HG02678 (cell line): ENCODE results near the gene ATP6V0B.

Experiments used
- ATAC-seq: cut with Tn5 transposase; IDR thresholded peaks from one replicate; pipeline ENCODE4 v1.9.1; 2021; ENCODE audit warnings: mild to moderate bottlenecking, moderate library complexity; ENCODE audit not compliant: unreplicated experiment

ATP6V0B gene

DNA sequence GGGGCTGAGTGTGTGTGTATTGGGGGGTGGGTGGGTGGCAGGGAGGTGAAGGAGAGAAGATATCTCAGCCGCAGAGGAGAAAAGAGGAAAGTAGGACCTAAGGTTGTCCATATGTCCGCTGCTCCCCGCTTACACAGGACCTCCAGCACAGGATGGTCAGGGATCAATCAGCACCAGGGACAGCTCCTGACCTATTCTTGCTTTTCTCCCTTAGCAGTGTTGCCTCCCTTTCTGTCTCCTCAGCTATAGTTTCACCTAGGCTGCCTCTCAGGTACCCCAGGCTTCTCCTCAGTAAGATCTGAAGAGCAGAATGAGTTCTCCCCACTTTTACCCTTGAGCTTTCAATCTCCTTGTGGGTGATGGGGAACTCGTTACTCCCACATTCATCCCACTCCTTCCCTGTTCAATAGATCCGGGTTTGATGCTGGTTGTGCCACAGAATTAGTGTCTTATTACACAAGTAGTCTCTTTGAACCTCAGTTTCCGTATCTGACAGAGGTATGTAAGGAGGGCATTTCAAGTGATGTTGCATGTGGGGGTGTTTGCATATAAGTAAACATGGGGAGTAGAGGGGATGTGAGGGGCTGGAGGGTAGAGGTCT lies 6.3 kb upstream of the ATP6V0B start:
- ATAC-seq, result no peak

DNA sequence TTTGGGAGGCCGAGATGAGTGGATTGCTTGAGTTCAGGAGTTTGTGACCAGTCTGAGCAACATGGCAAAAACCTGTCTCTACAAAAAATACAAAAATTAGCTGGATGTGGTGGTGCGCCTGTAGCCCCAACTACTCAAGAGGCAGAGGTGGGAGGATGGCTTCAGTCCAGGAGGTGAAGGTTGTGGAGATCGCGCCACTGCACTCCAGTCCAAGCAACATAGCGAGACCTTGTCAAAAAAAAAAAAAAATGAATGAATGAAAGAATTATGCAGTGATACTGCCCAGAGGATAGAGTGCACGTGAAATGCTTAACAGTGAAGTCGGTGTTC lies 5.4 kb upstream of the ATP6V0B start:
- no peak for ATAC-seq

DNA sequence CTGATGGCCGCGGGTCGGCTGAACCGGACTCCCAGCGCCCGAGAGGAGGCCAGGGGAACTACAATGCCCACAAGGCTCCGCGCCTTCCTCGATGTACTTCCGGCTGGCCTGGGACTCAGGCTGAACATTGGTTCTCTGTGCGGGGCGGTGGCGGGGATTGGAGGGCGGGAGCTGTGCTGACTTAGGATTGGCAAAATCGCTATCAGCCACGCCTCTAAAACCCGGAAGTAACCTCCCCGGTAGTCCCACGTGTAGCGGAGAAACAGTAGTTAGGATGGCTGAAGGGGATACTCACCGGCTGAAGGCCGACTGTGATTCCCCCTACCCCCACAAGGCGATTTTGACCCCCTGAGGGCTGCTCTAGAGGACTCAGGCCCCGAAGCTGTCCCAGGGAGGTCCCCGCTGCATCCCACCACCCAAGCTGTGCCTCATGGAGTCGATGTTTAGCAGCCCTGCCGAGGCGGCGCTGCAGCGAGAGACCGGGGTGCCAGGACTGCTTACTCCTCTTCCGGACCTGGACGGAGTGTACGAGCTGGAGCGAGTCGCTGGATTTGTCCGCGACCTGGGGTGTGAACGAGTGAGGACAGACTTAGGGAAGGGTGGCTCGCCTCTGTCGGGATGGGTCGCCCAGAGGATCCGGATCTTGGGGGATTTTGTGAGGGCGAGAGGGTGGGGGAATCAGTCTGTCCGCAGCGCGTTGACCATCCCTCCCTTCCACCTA lies 4.9 kb upstream of the ATP6V0B start, which contains the start of gene DPH2:
TSS of gene DPH2 (plus strand) at position 265 of the 721 bp plus-strand sequence. CDS start at position 431, 166 bp downstream.
- peak; percentile 85 for ATAC-seq

DNA sequence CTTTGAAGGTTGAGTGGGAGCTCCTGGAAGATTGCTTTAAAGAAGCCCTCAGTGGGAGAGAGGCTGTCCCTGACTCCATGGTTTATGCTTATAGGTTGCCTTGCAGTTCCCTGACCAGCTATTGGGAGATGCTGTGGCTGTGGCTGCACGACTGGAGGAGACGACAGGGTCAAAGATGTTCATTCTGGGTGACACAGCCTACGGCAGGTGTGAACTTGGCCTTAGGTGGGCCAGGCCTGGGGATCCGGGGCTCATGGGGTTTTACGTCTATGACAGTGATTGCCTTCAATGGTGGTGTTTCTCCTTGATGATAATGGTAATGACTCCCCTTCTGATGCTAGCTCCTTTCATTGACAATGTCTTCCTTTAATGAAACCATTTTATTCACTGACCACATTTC lies 4.3 kb upstream of the ATP6V0B start:
- ATAC-seq, result no peak

DNA sequence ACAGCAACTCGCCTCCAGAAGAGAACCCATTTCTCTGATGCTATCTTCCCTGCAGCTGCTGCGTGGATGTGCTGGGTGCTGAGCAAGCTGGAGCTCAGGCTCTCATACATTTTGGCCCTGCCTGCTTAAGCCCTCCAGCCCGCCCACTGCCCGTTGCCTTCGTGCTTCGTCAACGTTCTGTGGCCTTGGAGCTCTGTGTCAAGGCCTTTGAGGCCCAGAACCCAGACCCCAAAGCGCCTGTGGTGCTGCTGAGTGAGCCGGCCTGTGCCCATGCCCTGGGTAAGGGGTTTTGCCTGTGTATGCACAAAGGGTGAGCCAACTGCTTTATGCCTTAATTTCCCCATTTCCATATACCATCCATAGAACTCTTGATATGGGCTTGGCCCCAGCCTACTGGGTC lies 3.8 kb upstream of the ATP6V0B start:
- ATAC-seq, result no peak

DNA sequence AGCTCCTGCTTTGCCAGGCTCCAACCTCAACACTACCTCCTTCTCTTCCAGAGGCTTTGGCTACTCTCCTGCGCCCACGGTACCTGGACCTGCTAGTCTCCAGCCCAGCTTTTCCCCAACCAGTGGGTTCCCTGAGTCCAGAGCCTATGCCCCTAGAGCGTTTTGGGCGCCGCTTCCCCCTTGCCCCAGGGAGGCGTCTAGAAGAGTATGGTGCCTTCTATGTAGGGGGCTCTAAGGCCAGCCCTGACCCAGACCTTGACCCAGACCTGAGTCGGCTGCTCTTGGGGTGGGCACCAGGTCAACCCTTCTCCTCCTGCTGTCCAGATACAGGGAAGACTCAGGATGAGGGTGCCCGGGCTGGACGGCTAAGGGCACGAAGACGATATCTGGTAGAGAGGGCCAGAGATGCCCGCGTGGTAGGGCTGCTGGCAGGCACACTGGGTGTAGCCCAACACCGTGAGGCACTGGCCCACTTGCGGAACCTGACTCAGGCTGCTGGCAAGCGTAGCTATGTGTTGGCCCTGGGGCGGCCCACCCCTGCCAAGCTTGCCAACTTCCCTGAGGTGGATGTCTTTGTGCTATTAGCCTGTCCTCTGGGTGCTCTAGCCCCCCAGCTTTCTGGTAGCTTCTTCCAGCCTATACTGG lies 3.3 kb upstream of the ATP6V0B start:
- ATAC-seq, result no peak

DNA sequence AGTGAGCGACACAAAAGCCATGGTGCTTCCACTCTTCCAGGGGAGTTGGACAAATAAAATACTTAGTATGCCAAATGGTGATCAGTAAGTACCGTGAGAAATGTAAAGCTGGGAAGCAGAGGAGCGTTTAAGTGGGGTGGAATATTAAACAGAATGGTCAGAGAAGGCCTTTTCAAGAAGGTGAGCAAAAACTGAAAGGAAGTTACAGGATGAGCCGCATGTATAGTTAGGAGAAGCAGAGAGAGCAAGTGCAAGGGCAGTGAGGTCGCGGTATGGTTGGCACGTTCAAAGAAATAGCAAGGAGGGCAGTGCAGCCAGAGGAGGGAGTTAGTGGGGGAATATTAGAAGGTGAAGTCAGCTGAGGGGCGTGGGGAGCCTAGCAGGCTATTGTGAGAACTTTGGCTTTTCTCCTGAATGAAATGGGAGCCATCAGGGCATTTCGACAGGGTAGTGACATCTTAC lies 748 bp upstream of the ATP6V0B start:
- no peak for ATAC-seq

DNA sequence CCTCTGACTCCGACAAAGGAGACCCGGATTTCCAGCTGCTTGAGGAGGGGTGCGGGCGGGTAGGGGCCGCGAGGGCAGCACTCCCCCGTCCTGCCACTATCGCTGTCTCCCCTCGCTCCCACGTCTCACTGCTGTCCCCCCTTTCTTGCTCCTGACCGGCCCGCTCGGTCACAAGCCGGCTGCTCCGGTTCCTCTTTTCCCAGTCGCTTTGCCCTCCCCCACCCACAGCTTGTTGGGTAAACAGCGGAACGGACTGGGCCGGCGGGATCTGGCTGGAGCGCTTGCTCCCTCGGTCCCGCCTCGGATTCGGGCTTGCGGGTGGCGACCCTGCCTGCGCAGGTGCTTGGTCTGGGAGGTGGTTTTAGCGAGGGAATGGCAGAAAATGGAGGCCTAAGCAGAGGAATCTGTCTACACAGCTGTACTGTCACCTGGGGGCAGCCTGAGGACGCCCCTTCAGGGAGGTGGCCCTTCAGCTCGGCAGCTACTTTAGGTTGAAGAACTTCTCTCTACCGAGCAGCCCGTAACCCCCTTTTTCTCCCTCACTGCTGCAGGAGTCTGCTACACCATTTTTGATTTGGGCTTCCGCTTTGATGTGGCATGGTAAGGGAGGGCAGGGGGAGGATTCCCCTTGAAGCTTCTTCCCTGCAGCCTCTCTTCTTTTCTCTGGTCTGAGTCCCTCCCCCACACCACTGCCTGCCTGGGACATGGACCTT lies 645 bp downstream of the ATP6V0B start:
- no peak for ATAC-seq

DNA sequence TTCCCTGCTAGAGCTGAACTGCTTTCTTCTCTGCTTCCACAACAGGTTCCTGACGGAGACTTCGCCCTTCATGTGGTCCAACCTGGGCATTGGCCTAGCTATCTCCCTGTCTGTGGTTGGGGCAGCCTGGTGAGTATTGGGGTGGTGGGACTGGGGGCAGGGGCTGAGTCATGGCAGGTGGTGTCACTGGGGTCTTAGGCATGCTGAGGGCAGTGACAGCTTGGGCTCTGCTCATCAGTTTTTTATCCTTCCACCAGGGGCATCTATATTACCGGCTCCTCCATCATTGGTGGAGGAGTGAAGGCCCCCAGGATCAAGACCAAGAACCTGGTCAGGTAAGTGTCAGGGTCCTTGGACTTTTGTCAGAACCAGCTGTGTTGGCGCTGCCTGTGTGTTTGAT lies 1.3 kb downstream of the ATP6V0B start:
- ATAC-seq, result no peak

DNA sequence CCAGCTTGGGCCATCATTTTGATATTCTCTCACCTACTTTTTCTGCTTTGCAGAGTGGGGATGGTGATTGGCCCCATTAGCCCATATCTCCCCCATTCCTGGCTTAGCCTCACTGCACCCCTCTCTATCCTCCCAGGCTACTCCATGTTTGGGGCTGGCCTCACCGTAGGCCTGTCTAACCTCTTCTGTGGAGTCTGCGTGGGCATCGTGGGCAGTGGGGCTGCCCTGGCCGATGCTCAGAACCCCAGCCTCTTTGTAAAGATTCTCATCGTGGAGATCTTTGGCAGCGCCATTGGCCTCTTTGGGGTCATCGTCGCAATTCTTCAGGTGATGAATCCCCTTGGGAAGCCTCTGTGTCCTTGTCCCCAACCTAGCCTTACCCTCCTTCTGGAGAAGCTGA lies 2.1 kb downstream of the ATP6V0B start:
- no peak for ATAC-seq

DNA sequence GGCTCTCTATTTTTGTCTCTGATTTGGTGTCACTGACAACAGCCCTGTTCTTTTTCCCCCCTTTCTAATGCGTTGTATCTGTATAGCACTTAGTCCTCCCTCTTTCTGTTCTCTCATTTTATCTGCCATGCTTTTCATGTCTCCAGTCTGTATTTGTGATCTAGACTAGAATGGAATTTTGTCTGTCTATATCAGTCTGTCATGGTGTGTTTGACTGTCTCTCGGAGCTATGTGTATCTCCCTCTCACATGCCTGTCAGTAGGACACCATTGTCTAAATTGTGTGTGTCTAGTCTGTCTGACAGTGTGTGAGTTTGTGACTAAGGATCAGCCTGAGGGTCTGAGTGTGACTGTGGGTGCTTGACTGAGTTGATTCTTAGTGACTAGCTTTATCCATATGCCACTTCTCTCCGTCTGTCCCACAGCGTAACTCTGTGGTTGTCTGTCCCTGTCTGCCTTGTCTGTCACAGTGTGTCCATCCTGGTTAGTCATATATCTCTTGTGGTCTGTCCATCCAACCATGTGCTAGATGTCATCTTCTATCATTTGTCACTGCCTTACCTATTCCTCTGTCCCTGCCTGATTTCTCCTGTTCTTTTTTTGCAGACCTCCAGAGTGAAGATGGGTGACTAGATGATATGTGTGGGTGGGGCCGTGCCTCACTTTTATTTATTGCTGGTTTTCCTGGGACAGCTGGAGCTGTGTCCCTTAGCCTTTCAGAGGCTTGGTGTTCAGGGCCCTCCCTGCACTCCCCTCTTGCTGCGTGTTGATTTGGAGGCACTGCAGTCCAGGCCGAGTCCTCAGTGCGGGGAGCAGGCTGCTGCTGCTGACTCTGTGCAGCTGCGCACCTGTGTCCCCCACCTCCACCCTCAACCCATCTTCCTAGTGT lies 2.9 kb downstream of the ATP6V0B start:
- ATAC-seq, result no peak

DNA sequence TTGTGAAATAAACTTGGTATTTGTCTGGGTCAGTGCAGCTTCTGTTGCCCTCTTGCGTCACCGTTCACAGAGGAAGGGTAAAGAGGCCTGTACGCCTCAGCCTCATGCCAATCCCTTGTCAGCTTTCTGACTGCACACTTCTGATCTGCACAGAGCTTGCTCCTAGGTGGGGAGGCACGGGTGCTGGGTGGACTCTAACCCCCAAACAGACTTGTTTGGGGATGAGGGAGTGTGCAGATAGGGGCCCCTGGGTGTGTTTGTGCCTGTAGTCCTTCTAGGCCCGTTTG lies 3.4 kb downstream of the ATP6V0B start:
- ATAC-seq, result no peak

DNA sequence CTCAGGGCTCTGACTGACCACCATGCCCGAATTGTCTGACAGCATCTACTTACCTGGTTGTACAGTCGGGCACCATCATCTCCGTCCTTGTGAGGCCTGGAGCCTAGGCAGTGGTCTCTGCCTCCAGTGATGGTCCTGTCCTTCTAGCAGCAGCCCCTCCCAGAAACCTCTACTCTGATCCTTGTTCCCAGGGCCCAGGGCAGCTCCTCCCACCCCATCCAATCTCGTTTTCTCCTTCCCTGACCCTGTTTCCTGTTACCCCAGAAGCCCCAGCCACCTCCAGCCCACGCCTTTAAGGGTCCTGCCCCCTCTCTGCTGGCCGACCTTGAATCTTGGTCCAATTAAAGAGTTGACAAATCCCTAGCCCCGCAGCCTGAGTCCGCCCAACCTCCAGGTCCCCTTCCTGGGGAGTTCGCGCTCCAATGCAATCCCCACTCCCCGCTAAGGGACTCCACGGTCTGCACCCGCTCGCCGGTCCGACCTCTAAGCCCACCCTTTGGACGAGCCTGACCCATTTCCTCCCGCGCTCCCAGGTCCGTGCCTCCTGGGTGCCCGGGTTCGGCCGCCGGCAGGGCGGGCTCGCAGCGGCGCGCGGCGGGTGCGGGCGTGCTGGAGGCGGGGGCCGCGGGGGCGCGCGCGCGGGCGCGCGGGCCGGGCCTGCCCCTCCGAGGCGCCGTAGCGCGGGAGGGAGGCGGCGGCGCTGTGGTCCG lies 3.9 kb downstream of the ATP6V0B start, which contains the start of gene B4GALT2:
TSS of gene B4GALT2 (plus strand) at position 660 of the 710 bp plus-strand sequence. CDS start 1,951 bp downstream, outside the sequence.
- no peak for ATAC-seq

DNA sequence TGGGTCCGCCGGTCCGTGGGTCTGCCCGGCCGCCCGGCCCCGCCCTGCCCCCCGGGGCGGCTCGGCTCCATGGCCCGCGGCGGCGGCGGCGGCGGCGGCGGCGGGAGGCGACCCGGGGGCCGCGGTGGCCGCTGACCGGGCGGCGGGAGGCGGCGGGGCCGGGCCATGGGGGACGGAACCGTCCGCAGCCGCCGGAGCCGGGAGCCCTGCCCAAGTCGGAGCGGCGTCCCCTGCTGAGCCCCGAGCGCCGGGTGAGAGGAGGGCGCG lies 4.4 kb downstream of the ATP6V0B start:
- no peak for ATAC-seq

DNA sequence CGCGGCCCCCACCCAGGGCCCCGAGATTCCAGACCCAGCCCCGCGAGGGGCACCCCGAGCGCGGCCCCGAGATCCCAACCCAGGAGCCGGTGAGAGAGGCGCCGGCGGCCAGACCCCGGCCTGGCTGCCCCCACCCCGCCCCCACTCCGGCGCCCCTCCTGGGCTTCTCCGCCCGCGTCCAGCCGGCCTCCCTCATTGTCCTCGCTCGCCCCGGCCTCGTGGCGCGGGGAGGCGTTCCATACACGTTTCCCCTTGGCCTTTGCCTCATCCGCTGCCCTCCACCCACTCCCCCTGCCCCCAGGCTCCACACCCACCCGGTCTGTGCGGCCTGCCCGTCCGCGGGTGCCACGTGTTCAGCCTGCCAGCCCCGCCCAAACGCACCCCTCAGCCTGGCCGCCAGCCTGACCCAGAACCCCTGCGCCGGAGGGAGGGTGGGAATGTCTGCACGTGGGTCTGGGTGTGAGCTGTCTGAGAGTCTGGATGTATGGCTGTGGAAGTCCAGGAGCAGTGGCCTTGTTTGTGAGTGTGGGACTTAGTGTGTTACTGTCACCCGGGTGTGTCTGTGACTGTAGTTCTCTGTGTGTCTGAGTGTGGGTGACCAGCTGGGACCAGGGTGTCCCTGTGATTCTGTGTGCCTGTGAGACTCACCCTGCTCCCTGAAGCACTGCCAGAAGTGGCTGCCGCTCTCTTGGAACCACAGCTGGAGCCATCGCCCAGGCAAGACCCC lies 4.9 kb downstream of the ATP6V0B start:
- no peak for ATAC-seq

DNA sequence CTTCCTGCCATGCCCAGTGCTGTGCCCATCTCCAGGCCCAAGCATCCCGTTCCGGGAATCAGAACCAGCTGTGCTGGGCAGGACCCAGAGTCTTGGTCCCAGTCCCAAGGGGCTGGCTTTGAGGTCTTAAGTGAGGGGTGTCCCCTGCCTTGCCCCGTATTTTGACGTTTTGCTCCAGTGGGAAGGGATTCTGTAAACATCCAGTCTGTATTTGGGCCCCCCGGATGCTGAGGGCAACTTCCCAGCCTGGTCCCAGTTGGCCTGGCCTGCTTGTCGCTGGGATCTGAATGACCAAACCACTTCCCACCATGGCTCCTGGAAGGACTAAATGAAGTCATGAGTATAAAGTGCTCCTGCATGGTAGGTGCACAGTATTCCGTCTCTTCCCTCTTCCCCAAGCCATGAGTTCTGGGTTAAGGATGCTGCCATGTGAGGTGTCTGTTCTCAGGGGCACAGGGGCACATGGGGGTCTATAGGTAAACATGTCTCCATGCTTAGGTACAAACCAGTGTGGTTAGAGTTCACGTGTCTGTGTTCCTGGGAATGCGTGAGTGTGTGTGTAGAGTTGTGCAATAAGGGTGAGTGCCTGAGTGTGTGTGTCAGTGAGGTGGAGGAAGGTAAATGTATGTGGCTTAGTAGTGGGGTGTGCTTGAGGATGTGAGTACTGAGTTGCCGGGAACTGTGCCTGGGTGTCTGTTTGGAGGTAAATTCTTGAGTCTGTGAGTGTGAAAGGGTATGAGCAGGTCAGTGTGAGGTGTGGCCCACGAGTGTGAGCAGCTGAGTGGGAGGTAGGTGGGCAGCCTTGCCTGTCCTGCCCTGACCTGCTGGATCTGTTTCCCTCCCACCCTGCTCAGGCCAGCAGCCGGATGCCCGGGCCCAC lies 5.7 kb downstream of the ATP6V0B start:
- ATAC-seq, result no peak

DNA sequence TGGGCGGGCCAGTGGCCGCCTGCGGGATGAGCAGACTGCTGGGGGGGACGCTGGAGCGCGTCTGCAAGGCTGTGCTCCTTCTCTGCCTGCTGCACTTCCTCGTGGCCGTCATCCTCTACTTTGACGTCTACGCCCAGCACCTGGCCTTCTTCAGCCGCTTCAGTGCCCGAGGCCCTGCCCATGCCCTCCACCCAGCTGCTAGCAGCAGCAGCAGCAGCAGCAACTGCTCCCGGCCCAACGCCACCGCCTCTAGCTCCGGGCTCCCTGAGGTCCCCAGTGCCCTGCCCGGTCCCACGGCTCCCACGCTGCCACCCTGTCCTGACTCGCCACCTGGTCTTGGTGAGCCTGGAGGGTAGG lies 6.4 kb downstream of the ATP6V0B start:
- no peak for ATAC-seq

DNA sequence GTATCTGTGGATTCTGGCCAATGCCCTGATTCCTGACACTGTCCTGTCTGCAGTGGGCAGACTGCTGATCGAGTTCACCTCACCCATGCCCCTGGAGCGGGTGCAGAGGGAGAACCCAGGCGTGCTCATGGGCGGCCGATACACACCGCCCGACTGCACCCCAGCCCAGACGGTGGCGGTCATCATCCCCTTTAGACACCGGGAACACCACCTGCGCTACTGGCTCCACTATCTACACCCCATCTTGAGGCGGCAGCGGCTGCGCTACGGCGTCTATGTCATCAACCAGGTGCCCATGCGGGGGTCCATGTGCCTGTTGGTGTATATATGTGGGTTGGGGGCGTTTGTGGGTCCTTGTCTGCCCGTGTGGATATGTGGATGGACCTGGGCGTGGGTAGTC lies 6.9 kb downstream of the ATP6V0B start:
- ATAC-seq, result no peak

DNA sequence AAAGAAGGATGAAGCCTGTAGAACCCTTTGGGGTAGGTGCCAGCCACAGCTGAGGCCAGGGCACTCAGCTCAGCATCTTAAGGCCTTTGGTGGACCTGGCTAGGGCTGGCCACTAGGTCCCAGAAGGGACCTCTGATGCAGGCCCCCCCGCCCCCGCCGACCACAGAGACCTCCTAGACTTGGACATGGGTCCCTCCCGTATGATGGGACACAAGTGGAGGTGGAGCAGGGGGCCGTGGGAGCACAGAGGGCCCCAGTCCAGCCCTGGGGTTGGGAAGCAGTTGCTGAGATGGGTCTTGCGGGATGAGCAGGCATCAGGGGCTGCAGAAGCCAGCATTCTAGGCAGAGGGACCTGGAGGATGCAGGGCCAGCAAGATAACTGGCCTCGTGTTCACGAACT lies 7.5 kb downstream of the ATP6V0B start:
- no peak for ATAC-seq
